OCI-LY1 (cell line): ENCODE data around the gene ENPP3.

ENCODE experiments used
- H2AFZ ChIP-seq: fragments of 200-600 bp; sonication (generic), shearing (Covaris generic); 2 replicates; pipeline ENCODE4 v1.6.0; 2014; ENCODE audit warnings: antibody characterized with exemption, mild to moderate bottlenecking, low read length
- H3F3A ChIP-seq: fragments of 200-600 bp; sonication (generic), shearing (Covaris generic); 2 replicates; pipeline ENCODE4 v1.6.0; 2014; ENCODE audit warnings: mild to moderate bottlenecking, antibody characterized with exemption, low read length, moderate library complexity; ENCODE audit not compliant: insufficient read depth
- H3K27ac ChIP-seq: fragments of 200-600 bp; sonication (generic); 2 replicates; pipeline ENCODE4 v1.5.1; 2014; ENCODE audit warnings: low read length, mixed run types, mild to moderate bottlenecking, low read depth; ENCODE audit not compliant: poor library complexity, severe bottlenecking
- H3K27me3 ChIP-seq: fragments of 200-600 bp; sonication (generic); 2 replicates; pipeline ENCODE4 v1.6.0; 2014; ENCODE audit warnings: antibody characterized with exemption, mild to moderate bottlenecking, low read length, moderate library complexity; ENCODE audit not compliant: insufficient read depth
- H3K36me3 ChIP-seq: fragments of 200-600 bp; sonication (generic); 2 replicates; pipeline ENCODE4 v1.6.1; 2014; ENCODE audit warnings: mild to moderate bottlenecking, antibody characterized with exemption, low read length, moderate library complexity, mixed read lengths; ENCODE audit not compliant: insufficient read depth
- H3K4me1 ChIP-seq: fragments of 200-600 bp; sonication (generic); 2 replicates; pipeline ENCODE4 v1.5.1; 2014; ENCODE audit warnings: mild to moderate bottlenecking, low read length, moderate library complexity; ENCODE audit not compliant: insufficient read depth, severe bottlenecking
- H3K4me2 ChIP-seq: fragments of 200-600 bp; sonication (generic), shearing (Covaris generic); 2 replicates; pipeline ENCODE4 v1.6.1; 2014; ENCODE audit warnings: low read length
- H3K4me3 ChIP-seq: fragments of 200-600 bp; sonication (generic); 2 replicates; pipeline ENCODE4 v1.5.1; 2014; ENCODE audit warnings: low read length, low read depth, mild to moderate bottlenecking, mixed read lengths; ENCODE audit not compliant: poor library complexity, severe bottlenecking
- H3K79me2 ChIP-seq: fragments of 200-600 bp; shearing (Covaris generic); 2 replicates; pipeline ENCODE4 v1.6.1; 2016; ENCODE audit warnings: mixed run types, low read length, mixed read lengths; ENCODE audit not compliant: insufficient read depth
- H3K9ac ChIP-seq: fragments of 200-600 bp; sonication (generic), shearing (Covaris generic); 2 replicates; pipeline ENCODE4 v1.6.1; 2014; ENCODE audit warnings: mild to moderate bottlenecking, low read length, mixed read lengths
- H3K9me2 ChIP-seq: fragments of 200-600 bp; sonication (generic), shearing (Covaris generic); 2 replicates; pipeline ENCODE4 v1.6.1; 2014; ENCODE audit warnings: low read depth, mild to moderate bottlenecking, low read length, mixed read lengths
- H3K9me3 ChIP-seq: fragments of 200-600 bp; shearing (Covaris generic); 2 replicates; pipeline ENCODE4 v1.6.1; 2014; ENCODE audit warnings: low read length, mixed read lengths
- H4K20me1 ChIP-seq: fragments of 200-600 bp; sonication (generic), shearing (Covaris generic); 2 replicates; pipeline ENCODE4 v1.6.0; 2016; ENCODE audit warnings: mild to moderate bottlenecking, low read length; ENCODE audit not compliant: insufficient read depth
- EZH2 ChIP-seq: fragments of 200-600 bp; sonication (generic), shearing (Covaris generic); IDR thresholded peaks from 2 replicates; pipeline ENCODE4 v1.8.0; 2017; ENCODE audit warnings: borderline replicate concordance, mixed run types, mild to moderate bottlenecking, antibody characterized with exemption, low read length, moderate library complexity, mixed read lengths
- TF ChIP-seq, protein P1 (sequence below): fragments of 200-600 bp; sonication (generic), shearing (Covaris generic); IDR thresholded peaks from 2 replicates; pipeline ENCODE4 v1.5.1; 2017; ENCODE audit warnings: mild to moderate bottlenecking, antibody characterized with exemption, low read length, moderate library complexity, mixed read lengths

ENPP3 gene

DNA sequence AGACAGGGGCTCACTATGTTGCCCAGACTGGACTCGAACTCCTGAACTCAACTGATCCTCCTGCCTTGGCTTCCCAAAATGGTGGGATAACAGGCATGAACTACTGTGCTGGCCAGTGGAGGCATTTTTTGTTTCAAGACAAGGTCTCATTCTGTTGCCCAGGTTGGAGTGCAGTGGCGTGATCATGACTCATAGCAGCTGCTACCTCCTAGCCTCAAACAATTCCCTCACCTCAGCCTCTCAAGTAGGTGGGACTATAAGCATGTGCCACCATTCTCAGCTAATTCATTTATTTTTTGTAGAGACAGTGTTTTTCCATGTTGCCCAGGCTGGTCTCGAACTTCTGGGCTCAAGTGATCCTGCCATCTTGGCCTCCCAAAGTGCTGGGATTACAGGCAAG is 17.2 kb downstream of the ENPP3 start:
- no peaks in the 10 kb centered on the region for H3F3A ChIP-seq
- H3K9me3 ChIP-seq: no peaks in the 10 kb centered on the region
- no peaks in the 10 kb centered on the region for H3K9me2 ChIP-seq
- H3K36me3 ChIP-seq: no peaks in the 10 kb centered on the region
- no peak overlapping the region for H3K4me2 ChIP-seq
- H3K27me3 ChIP-seq: no peaks in the 10 kb centered on the region
- no peaks in the 10 kb centered on the region for H3K79me2 ChIP-seq
- no peak overlapping the region for H3K9ac ChIP-seq
- H3K27ac ChIP-seq: no peak overlapping the region
- TF ChIP-seq EZH2: no peak
- H4K20me1 ChIP-seq: no peaks in the 10 kb centered on the region
- H3K4me1 ChIP-seq: no peaks in the 10 kb centered on the region
- no peak overlapping the region for H2AFZ ChIP-seq
- H3K4me3 ChIP-seq: no peak overlapping the region

DNA sequence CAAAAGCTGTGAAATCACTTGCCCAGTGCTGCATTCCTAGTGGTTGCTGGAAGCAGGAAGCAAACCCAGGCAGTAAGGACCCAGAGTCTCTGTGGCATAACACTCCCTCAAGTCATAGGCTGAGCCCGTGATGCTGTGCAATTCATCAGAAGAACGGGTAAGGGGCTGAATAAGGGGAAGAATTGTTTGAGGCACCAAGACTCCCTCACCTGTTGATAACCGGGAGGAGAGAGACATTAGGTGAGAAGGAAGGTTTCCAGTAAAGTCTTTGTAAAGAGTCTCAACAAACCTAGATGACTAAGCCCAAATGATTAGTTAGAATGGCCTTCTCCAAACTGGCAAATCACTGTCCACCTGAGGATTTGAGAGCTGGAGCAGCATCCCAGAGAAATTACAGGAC is 18.3 kb downstream of the ENPP3 start:
- Histone ChIP-seq H4K20me1 (no peaks in the 10 kb centered on the region), H3K4me3 (no peak overlapping the region), H3K79me2 (no peaks in the 10 kb centered on the region), H3K9me2 (no peaks in the 10 kb centered on the region), H2AFZ (no peak overlapping the region), H3K9ac (no peak overlapping the region), H3K36me3 (no peaks in the 10 kb centered on the region), H3F3A (no peaks in the 10 kb centered on the region), H3K4me2 (no peak overlapping the region), H3K4me1 (no peaks in the 10 kb centered on the region), H3K9me3 (no peaks in the 10 kb centered on the region), H3K27me3 (no peaks in the 10 kb centered on the region), H3K27ac (no peak overlapping the region)
- TF ChIP-seq, protein P1, sequence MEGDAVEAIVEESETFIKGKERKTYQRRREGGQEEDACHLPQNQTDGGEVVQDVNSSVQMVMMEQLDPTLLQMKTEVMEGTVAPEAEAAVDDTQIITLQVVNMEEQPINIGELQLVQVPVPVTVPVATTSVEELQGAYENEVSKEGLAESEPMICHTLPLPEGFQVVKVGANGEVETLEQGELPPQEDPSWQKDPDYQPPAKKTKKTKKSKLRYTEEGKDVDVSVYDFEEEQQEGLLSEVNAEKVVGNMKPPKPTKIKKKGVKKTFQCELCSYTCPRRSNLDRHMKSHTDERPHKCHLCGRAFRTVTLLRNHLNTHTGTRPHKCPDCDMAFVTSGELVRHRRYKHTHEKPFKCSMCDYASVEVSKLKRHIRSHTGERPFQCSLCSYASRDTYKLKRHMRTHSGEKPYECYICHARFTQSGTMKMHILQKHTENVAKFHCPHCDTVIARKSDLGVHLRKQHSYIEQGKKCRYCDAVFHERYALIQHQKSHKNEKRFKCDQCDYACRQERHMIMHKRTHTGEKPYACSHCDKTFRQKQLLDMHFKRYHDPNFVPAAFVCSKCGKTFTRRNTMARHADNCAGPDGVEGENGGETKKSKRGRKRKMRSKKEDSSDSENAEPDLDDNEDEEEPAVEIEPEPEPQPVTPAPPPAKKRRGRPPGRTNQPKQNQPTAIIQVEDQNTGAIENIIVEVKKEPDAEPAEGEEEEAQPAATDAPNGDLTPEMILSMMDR: no peak
- TF ChIP-seq EZH2: no peak

DNA sequence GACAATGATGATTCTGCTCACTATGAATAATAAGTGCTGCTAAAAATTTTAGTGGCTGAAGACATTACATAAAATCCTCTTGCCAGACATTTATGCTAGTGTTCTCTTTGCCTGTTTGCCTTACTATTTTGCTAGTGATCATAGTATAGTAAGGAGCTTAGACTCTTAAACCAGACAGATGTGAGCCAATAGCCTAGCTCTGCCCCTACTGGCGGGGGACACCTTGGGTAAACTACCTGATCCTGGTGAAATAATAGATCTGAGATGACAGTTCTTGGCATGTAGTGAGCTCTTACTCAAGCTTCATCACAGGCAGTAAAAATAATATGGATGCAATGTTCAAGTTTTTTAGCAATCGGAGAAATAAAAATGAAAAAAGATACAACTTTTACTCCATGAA is 18.8 kb downstream of the ENPP3 start:
- Histone ChIP-seq H4K20me1 (no peaks in the 10 kb centered on the region), H3K9me2 (no peaks in the 10 kb centered on the region), H3K27me3 (no peaks in the 10 kb centered on the region), H3K4me1 (no peaks in the 10 kb centered on the region), H3K4me2 (no peak overlapping the region), H3K27ac (no peak overlapping the region), H2AFZ (no peak overlapping the region), H3F3A (no peaks in the 10 kb centered on the region), H3K36me3 (no peaks in the 10 kb centered on the region), H3K9ac (no peak overlapping the region), H3K4me3 (no peak overlapping the region), H3K79me2 (no peaks in the 10 kb centered on the region), H3K9me3 (no peaks in the 10 kb centered on the region)
- TF ChIP-seq, protein P1: no peak
- no peak for TF ChIP-seq EZH2

DNA sequence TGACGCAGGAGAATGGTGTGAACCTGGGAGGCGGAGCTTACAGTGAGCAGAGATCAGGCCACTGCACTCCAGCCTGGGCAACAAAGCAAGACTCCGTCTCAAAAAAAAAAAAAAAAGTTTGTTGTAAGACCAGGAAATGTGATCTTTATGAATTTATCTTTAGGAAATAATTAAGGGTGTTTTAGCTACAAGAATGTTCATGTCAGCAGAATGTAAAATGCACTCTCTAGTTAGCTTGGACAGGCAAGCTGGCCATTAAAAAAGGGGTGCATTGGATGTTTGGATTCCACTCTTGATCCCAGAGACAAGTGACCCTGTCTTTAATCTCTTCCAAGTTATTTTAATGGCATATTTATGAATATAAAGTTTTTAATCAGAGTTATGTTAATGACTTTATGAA is 19.6 kb downstream of the ENPP3 start:
- Histone ChIP-seq H2AFZ (no peak overlapping the region), H3K9me3 (no peaks in the 10 kb centered on the region), H3K4me2 (no peak overlapping the region), H3K4me1 (no peaks in the 10 kb centered on the region), H3K27me3 (no peaks in the 10 kb centered on the region), H3K27ac (no peak overlapping the region), H3K4me3 (no peak overlapping the region), H3K79me2 (no peaks in the 10 kb centered on the region), H3K9me2 (no peaks in the 10 kb centered on the region), H3K36me3 (no peaks in the 10 kb centered on the region), H4K20me1 (no peaks in the 10 kb centered on the region), H3K9ac (no peak overlapping the region), H3F3A (no peaks in the 10 kb centered on the region)
- TF ChIP-seq EZH2: no peak
- TF ChIP-seq, protein P1: no peak
